ENCODE measurements around the gene ZNF598.

ZNF598 gene

DNA sequence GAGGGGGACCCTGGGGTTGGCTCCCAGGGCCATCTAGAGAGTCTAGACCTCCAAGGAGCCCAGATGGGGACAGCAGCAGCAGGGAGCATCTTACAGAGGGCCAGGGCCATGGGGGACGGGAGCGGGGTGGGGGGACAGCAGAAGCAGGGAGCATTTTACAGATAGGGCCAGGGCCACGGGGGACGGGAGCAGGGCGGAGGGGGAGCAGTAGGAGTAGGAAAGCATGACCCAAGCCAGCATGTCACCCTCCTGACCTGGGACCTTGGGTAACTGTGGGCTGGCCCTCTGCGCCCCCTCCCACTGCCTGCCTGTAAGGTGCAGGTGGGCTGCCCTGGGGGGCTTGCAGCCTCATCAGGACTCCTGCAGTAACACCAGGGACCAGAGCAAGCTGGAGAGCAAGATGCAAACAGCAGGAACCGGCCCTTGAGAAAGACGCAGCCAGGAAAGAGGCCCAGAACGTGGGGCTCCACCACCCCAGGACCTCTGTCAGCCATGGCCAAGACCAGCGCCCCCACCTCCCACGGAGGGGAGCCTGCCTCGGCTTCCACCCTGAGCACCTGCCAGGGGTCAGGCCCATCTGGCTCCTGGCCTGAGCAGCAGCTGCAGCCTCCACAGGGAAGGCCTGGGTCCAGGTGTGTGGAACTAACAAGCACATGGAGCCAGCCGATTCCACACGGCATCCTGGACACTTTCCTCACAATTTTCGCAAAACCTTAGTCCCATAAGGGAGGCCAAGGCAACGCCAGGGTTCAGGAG lies 2.4 kb downstream of the ZNF598 start (continued):
- TF ChIP-seq ZFHX2 (tag by site-specific recombination; conservative IDR thresholded peaks at IDR 0.05) (0 out of 2 replicates have a peak, but pooled peaks have one; percentile 9), ZNF16 (tag by site-specific recombination; IDR thresholded peaks at IDR 0.05; ENCODE audit: low read depth) (no peak), EGR2 (tag by site-specific recombination; IDR thresholded peaks at IDR 0.05; ENCODE audit: low read depth) (peak; percentile 38; the same call in 1 of the 2 replicates)
- TF ChIP-seq, protein P1, sequence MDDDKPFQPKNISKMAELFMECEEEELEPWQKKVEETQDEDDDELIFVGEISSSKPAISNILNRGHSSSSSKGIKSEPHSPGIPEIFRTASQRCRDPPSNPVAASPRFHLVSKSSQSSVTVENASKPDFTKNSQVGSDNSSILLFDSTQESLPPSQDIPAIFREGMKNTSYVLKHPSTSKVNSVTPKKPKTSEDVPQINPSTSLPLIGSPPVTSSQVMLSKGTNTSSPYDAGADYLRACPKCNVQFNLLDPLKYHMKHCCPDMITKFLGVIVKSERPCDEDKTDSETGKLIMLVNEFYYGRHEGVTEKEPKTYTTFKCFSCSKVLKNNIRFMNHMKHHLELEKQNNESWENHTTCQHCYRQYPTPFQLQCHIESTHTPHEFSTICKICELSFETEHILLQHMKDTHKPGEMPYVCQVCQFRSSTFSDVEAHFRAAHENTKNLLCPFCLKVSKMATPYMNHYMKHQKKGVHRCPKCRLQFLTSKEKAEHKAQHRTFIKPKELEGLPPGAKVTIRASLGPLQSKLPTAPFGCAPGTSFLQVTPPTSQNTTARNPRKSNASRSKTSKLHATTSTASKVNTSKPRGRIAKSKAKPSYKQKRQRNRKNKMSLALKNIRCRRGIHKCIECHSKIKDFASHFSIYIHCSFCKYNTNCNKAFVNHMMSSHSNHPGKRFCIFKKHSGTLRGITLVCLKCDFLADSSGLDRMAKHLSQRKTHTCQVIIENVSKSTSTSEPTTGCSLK (tag by site-specific recombination; IDR thresholded peaks at IDR 0.05), result no peak
- TF ChIP-seq, protein P2, sequence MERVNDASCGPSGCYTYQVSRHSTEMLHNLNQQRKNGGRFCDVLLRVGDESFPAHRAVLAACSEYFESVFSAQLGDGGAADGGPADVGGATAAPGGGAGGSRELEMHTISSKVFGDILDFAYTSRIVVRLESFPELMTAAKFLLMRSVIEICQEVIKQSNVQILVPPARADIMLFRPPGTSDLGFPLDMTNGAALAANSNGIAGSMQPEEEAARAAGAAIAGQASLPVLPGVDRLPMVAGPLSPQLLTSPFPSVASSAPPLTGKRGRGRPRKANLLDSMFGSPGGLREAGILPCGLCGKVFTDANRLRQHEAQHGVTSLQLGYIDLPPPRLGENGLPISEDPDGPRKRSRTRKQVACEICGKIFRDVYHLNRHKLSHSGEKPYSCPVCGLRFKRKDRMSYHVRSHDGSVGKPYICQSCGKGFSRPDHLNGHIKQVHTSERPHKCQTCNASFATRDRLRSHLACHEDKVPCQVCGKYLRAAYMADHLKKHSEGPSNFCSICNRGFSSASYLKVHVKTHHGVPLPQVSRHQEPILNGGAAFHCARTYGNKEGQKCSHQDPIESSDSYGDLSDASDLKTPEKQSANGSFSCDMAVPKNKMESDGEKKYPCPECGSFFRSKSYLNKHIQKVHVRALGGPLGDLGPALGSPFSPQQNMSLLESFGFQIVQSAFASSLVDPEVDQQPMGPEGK (tag by site-specific recombination; IDR thresholded peaks at IDR 0.05), result peak; percentile 8; the same call in 1 of the 2 replicates

DNA sequence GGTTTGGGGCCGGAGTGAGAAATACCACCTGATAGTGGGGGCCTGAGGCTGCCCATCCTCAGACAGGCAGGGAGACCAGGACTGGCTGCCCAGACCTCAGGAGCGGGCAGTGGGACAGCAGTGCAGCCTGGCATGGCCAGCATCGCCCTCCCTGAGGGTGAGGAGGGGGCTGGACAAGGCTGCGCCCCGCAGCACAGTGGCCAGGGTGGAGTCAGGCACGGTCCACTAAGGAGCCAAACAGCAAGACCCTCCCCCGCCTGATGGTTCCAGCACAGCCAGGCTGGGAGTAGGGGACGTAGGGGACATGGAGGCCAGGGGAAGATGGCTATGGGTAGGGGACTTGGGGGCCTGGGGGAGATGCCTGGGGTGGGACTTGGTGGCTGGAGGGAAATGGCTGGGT lies 3.3 kb downstream of the ZNF598 start:
- TF ChIP-seq ZNF169 (tag by site-specific recombination; IDR thresholded peaks at IDR 0.05), result no peak
- TF ChIP-seq, protein P3, sequence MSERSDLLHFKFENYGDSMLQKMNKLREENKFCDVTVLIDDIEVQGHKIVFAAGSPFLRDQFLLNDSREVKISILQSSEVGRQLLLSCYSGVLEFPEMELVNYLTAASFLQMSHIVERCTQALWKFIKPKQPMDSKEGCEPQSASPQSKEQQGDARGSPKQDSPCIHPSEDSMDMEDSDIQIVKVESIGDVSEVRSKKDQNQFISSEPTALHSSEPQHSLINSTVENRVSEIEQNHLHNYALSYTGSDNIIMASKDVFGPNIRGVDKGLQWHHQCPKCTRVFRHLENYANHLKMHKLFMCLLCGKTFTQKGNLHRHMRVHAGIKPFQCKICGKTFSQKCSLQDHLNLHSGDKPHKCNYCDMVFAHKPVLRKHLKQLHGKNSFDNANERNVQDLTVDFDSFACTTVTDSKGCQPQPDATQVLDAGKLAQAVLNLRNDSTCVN (tag by site-specific recombination; optimal IDR thresholded peaks at IDR 0.05), result peak; percentile 0
- Histone ChIP-seq H3K4me1 (ENCODE audit: control insufficient read depth, insufficient read depth, low read length) (peaks cover 29% of the 10 kb centered on the region), H3K36me3 (ENCODE audit: control insufficient read depth in 2 of 2, insufficient read depth in 1 of 2, low read length in 2 of 2) (peaks cover 0 to 52% of the 10 kb centered on the region in 2 experiments; a peak in 2 of 3 replicates), H3K9me3 (ENCODE audit: control insufficient read depth, insufficient read depth, low read depth, low read length) (no peaks in the 10 kb centered on the region), H3K4me3 (ENCODE audit: low read depth, low read length) (no peak overlapping the region), H3K27ac (ENCODE audit: extremely low read depth, low read depth, low read length) (no peak overlapping the region; the same call in 1 of the 2 replicates)
- POLR2A ChIA-PET, result no interaction called here
- CTCF ChIA-PET, result interaction anchor here (1.3 kb wide), 1 partner anchor 46 kb away, joined by 3 read pairs; no protein-coding TSS in a partner anchor

DNA sequence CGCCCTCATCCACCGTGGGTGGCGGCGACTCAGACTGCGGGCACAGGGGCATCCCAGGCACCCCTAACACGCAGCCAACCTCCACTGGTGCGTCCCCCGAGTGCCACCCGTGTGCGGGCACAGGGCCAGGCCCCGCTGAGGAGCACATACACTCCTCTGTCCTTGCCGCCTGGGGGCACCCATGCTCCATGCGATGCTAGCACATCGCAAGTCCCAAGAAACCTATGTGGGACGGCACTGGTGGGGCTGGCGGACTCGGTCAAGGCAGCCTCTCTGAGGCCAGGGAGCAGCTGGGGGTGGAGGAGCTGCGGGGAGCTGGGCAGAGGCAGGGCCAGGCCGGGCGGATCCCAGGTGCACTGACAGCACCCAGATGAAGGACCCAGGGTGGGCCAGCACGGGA lies 4.0 kb downstream of the ZNF598 start:
- Histone ChIP-seq H3K4me3 (ENCODE audit: low read depth, low read length) (no peak overlapping the region), H3K36me3 (ENCODE audit: control insufficient read depth in 2 of 2, insufficient read depth in 1 of 2, low read length in 2 of 2) (peaks cover 0 to 58% of the 10 kb centered on the region in 2 experiments; a peak in 2 of 3 replicates), H3K9me3 (ENCODE audit: control insufficient read depth, insufficient read depth, low read depth, low read length) (no peaks in the 10 kb centered on the region), H3K4me1 (ENCODE audit: control insufficient read depth, insufficient read depth, low read length) (peaks cover 28% of the 10 kb centered on the region), H3K27ac (ENCODE audit: extremely low read depth, low read depth, low read length) (peak overlapping the region; percentile 34; the same call in 1 of the 2 replicates)
- ChIA-PET POLR2A (interaction anchor here (1.1 to 2.1 kb wide), 3 partner anchors 12 to 149 kb away, joined by 3 to 19 read pairs (median 7); partner anchors contain the start of gene TRAF7), CTCF (interaction anchor here (0.5 to 2.8 kb wide), 4 partner anchors 19 to 1261 kb away, joined by 3 to 28 read pairs (median 4); partner anchors contain the start of gene GFER)
- TF ChIP-seq ZNF423 (tag by site-specific recombination; IDR thresholded peaks at IDR 0.05) (no peak), ZNF19 (tag by site-specific recombination; IDR thresholded peaks at IDR 0.05; ENCODE audit: low read depth) (no peak), WT1 (tag by site-specific recombination; IDR thresholded peaks at IDR 0.05) (no peak), ZNF473 (tag by site-specific recombination; IDR thresholded peaks at IDR 0.05) (no peak), BCL11B (tag by site-specific recombination; IDR thresholded peaks at IDR 0.05; ENCODE audit: low read depth) (no peak), YY1 (tag by site-specific recombination; IDR thresholded peaks at IDR 0.05) (no peak)
- TF ChIP-seq, protein P4, sequence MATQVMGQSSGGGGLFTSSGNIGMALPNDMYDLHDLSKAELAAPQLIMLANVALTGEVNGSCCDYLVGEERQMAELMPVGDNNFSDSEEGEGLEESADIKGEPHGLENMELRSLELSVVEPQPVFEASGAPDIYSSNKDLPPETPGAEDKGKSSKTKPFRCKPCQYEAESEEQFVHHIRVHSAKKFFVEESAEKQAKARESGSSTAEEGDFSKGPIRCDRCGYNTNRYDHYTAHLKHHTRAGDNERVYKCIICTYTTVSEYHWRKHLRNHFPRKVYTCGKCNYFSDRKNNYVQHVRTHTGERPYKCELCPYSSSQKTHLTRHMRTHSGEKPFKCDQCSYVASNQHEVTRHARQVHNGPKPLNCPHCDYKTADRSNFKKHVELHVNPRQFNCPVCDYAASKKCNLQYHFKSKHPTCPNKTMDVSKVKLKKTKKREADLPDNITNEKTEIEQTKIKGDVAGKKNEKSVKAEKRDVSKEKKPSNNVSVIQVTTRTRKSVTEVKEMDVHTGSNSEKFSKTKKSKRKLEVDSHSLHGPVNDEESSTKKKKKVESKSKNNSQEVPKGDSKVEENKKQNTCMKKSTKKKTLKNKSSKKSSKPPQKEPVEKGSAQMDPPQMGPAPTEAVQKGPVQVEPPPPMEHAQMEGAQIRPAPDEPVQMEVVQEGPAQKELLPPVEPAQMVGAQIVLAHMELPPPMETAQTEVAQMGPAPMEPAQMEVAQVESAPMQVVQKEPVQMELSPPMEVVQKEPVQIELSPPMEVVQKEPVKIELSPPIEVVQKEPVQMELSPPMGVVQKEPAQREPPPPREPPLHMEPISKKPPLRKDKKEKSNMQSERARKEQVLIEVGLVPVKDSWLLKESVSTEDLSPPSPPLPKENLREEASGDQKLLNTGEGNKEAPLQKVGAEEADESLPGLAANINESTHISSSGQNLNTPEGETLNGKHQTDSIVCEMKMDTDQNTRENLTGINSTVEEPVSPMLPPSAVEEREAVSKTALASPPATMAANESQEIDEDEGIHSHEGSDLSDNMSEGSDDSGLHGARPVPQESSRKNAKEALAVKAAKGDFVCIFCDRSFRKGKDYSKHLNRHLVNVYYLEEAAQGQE (tag by site-specific recombination; IDR thresholded peaks at IDR 0.05), result no peak
- TF ChIP-seq, protein P5, sequence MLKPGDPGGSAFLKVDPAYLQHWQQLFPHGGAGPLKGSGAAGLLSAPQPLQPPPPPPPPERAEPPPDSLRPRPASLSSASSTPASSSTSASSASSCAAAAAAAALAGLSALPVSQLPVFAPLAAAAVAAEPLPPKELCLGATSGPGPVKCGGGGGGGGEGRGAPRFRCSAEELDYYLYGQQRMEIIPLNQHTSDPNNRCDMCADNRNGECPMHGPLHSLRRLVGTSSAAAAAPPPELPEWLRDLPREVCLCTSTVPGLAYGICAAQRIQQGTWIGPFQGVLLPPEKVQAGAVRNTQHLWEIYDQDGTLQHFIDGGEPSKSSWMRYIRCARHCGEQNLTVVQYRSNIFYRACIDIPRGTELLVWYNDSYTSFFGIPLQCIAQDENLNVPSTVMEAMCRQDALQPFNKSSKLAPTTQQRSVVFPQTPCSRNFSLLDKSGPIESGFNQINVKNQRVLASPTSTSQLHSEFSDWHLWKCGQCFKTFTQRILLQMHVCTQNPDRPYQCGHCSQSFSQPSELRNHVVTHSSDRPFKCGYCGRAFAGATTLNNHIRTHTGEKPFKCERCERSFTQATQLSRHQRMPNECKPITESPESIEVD (tag by site-specific recombination; IDR thresholded peaks at IDR 0.05), result no peak
- TF ChIP-seq, protein P6, sequence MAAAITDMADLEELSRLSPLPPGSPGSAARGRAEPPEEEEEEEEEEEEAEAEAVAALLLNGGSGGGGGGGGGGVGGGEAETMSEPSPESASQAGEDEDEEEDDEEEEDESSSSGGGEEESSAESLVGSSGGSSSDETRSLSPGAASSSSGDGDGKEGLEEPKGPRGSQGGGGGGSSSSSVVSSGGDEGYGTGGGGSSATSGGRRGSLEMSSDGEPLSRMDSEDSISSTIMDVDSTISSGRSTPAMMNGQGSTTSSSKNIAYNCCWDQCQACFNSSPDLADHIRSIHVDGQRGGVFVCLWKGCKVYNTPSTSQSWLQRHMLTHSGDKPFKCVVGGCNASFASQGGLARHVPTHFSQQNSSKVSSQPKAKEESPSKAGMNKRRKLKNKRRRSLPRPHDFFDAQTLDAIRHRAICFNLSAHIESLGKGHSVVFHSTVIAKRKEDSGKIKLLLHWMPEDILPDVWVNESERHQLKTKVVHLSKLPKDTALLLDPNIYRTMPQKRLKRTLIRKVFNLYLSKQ (tag by site-specific recombination; IDR thresholded peaks at IDR 0.05; ENCODE audit: borderline replicate concordance), result no peak
- TF ChIP-seq, protein P7, sequence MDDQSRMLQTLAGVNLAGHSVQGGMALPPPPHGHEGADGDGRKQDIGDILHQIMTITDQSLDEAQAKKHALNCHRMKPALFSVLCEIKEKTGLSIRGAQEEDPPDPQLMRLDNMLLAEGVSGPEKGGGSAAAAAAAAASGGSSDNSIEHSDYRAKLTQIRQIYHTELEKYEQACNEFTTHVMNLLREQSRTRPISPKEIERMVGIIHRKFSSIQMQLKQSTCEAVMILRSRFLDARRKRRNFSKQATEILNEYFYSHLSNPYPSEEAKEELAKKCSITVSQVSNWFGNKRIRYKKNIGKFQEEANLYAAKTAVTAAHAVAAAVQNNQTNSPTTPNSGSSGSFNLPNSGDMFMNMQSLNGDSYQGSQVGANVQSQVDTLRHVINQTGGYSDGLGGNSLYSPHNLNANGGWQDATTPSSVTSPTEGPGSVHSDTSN (CRISPR knock-in tag; IDR thresholded peaks at IDR 0.05), result no peak
